Urothelium cell line (cell line): Measurements from ENCODE around the gene TSPYL6.

Experiments used
- DNase-seq: peaks from one replicate; pipeline ENCODE4 v3.0.0; 2011; ENCODE audit warnings: low spot score, mixed read lengths
- FAIRE-seq: peaks from 2 replicates; lab custom pipeline; 2011; peaks lifted over from hg19 to GRCh38; lab: Jason Lieb, UNC

TSPYL6 gene

GRCh38 chr2:54206596-54206995 lies 49.4 kb downstream of the TSPYL6 start:
- DNase-seq (peak; percentile 20), FAIRE-seq (no peak)

DNA sequence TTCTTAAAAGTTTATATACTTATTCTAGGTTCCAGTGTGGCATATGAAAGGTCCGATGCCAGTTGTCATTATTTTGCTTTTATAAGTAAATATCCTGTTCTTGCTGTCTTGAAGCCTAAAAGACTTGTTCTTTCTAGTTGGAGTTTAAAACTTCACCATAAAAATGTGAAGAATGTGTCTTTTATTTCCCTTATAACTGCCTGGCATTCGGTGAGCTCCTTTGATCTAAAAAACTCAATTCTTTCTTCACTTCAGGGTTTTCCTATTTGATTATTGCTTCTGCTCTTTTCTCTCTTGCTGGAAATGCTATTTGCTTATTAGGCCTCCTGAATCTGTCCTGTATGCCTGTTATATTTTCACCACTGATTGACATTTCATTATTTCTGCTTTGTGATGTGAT lies 51.6 kb downstream of the TSPYL6 start:
- FAIRE-seq (no peak), DNase-seq (no peak)
